Stimulated activated CD8-positive, alpha-beta memory T cell treated with anti-CD3 and anti-CD28 coated beads, Interleukin-7, amount 100 ng/mL, for 48 hours (primary cell): Measurements from ENCODE around the gene ZSWIM4.
"Not testable (repeated sequence)": the region's sequence is repeated elsewhere in the genome, so short reads cannot be mapped to it uniquely, and the experiment has no call there.

ENCODE experiments used
- DNase-seq, 2 donors: peaks; one replicate each; pipeline ENCODE4 v3.0.0-alpha.2; 2020; ENCODE audit warnings: low read depth in 1 of 2; ENCODE audit errors: extremely low read depth in 1 of 2

Gene ZSWIM4

DNA sequence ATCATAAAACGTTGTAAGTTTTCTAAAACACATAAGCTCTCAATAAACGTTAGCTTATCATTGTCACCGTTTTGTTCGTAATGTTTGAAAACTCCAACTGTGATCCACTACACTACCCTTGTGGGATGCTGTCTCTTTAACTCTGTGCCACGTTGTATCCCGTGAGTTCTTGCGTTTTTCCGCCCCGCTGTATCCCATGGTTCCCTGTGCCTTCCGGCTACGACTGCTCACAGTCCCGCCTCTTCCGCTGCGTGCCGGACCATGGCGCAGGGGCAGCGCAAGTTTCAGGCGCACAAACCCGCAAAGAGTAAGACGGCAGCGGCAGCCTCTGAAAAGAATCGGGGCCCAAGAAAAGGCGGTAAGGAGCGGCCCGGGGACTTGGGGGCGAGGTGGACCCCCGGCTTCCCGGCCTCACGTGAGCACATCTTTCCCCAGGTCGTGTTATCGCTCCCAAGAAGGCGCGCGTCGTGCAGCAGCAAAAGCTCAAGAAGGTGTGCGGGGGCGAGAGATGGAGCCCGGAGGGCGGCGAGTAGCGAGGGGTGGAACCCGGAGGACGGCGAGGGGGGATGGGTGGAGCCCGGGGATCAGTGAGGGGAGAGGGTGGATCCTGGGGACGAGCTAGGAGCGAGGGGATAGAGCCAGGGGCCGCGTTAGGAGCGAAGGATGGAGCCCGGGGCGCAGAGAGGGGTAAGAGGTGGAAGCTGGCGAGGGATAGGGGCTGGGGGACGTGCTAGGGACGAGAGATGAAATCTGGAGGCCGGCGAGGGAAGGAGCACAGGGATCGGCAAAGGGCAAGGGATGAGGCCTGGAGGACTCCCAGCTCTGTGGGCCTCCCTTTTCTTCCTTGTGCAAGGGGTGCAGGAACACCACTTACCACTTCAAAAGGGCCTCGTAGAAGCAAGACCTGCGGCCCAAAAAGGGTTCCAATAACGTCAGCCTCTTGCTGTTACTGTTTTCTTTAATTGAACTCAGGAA lies 20.7 kb upstream of the ZSWIM4 start, which contains the start of gene C19orf53:
TSS of gene C19orf53 (plus strand) at position 240 of the 975 bp plus-strand sequence. CDS start at position 262, 22 bp downstream.
- peak; percentile 73 to 81 for DNase-seq

DNA sequence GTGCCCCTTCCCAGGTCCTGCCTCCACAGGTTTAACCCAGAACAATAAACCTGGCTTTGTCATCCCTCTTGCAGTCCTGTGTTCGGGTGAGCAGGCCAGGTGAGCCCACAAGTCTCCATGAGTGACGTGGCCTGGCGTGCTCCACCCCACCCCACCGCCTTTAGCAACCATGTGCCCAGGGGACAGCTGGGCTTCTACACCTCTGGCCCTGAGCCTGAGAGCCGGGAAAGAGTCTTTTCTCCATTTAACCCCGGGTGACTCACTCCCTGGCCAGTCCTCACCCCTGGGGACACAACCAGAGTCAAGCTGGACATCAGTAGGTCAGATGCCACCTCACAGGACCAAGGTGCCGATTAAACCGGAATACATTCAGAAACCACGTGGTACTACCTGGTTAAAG lies 16.8 kb upstream of the ZSWIM4 start:
- no peak for DNase-seq

DNA sequence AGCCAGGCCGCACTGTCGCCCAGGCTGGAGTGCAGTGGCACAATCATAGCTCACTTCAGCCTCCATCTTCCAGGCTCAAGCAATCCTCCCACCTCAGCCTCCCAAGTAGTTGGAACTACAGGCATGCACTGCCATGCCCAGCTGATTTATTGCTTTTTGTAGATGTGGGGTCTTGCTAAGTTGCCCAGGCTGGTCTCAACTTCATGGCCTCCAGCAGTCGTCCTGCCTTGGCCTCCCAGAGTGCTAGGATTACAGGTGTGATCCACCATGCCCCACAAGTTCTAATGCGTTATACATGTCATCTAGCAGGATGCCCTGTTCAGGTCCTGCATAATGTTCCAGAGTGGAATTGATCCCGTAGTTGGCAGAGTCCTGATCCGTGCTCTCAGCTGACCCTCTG lies 16.4 kb upstream of the ZSWIM4 start:
- no peak for DNase-seq

DNA sequence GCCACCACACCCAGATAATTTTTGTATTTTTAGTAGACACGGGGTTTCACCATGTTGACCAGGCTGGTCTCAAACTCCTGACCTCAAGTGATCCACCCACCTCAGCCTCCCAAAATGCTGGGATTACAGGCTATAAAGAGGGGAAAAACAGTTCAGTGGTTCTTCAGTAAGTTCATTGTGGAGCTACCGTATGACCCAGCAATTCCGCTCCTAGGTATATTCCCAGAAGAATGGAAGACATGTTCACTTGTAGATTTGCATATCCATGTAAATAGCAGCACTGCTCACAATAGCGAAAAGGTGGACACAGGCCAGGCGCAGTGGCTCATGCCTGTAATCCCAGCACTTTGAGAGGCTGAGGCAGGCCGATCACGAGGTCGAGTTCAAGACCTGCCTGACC lies 15.4 kb upstream of the ZSWIM4 start:
- not testable (repeated sequence) for DNase-seq

DNA sequence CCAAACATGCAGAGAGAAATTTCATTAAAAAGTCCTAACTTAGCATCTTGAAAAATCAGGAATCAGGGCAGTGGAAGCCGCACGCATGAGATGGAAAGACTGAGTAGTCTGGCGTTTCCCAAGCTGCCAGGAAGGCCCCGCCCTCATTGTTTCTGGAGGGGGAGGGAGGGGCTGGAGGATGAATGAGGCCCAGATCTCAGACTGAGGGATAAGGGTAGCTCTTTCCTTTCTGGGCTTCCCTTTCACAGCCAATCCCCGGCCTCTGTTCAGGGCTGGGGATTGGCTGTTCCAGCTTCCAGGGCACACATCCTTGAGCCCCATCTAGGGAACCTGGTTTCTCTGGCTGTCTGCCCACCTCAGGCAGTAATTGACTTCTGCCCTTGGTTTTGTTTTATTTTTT lies 13.7 kb upstream of the ZSWIM4 start:
- DNase-seq: no peak

DNA sequence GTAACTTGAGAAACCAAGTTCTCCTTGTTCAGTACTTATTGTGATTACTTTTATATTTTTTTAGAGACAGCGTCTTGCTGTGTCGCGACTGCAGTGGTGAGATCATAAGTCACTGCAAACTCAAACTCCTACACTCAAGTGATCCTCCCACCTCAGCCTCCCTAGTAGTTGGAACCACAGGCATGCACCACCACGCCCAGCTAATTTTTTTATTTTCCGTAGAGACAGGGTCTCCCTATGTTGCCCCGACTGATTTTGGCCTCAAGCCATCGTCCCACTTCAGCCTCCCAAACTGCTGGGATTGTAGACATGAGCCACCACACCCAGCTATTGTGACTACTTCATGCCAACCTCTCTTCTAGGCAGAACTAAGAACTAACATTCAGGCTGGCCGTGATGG lies 12.7 kb upstream of the ZSWIM4 start:
- no peak for DNase-seq

DNA sequence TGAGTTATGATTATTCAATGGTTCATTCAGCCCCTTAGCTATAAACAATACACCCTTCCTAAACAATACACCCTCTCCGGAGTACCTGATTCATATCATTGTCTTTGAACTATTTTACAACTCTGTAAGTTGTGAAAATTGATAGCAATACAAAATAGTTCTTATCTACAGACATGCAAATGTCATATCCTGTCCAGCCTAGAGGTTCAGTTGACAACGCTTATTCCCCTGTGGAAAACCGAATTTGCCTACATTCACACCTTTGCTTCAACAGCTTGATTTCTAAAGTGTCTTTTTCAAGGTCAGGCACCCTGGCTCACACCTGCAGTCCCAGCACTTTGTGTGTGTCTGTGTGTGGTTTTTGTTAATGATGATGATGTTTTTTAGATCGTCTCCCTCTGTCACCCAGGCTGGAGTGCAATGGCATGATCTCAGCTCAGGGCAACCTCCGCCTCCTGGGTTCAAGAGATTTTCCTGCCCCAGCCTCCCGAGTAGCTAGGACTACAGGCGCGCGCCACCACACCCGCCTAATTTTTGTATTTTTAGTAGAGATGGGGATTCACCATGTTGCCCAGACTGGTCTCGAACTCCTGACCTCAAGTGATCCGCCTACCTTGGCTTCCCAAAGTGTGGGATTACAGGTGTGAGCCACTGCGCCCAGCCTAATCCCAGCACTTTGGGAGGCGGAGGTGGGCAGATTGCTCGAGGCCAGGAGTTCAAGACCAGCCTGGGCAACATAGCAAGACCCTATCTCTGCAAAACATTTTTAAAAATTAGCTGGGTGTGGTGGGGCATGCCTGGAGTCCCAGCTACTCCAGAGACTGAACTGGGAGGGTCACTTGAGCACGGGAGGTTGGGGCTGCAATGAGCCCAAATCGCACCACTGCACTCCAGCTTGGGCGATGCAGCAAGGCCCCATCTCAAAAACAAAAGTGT lies 11.4 kb upstream of the ZSWIM4 start:
- no peak for DNase-seq

DNA sequence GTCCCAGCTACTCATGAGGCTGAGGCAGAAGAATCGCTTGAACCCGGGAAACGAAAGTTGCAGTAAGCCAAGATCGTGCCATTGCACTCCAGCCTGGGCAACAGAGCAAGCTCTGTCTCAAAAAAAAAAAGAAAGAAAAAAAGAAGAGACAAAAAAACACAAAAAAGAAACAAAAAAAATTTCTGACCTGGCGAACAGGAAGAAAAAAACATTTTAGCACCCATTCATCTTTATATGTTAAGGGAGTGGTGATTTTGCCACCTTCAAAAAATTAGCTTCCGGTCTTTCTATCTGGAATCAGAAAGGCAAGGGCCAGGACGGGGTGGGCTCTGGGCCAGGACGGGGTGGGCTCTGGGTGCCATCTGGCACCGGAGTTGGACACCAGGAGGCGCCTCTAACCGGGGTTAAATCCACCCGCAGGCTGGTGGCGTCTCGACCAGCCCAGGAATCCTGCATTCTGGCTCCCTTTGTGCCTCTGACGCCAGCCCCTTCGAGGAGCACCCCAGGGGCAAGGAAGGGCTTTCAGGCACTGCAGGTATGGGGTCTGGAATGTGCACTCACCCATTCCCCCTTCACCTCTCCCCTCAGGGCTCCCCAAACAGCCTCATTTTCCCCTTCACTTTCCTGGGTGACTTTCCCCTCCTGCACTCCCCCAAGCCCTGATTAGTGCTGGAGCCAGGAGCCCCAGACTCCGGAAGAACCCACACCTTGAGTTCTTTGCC lies 10.4 kb upstream of the ZSWIM4 start:
- DNase-seq: peak; percentile 41 to 54

DNA sequence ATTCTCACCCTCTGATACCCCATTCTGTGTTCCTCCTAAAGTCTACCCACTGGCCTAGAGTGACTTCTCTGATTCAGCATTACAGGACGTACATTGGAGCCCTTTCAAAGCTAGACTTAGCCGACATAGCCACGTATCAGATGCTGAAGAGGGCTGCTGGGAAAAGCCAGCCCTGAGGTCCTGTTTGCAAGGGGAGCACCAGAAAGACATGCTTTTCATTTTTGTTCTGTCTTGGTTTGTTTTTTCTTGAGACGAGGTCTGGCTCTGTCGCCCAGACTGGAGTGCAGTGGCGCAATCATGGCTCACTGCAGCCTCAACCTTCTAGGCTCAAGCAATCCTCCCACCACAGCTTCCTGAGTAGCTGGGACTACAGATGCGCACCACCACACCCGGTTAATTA lies 6.3 kb upstream of the ZSWIM4 start:
- no peak for DNase-seq

DNA sequence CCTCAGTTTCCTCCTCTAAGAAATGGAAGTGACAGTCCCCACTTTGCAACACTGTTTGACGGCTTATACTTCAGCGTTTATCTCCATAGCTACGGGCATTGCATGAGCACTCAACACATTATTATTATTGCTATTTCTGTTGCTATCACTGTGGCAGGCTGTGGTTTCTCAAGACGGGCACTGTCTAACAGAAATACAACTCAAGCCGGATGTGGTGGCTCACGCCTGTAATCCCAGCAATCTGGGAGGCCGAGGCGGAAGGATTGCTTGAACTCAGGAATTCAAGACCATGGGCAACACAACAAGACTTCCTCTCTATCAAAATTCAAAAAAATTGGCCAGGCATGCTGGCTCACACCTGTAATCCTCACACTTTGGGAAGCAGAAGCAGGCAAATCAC lies 4.9 kb upstream of the ZSWIM4 start:
- no peak for DNase-seq

DNA sequence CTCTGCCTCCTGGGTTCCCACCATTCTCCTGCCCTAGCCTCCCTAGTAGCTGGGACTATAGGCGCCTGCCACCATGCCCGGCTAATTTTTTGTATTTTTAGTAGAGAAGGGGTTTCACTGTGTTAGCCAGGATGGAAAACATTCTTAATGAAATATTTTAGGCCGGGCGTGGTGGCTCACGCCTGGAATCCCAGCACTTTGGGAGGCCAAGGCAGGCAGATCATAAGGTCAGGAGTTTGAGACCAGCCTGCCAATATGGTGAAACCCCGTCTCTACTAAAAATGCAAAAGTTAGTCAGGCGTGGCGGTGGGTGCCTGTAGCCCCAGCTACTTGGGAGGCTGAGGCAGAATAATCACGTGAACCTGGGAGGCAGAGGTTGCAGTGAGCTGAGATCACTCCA lies 1.9 kb upstream of the ZSWIM4 start:
- not testable (repeated sequence) for DNase-seq

DNA sequence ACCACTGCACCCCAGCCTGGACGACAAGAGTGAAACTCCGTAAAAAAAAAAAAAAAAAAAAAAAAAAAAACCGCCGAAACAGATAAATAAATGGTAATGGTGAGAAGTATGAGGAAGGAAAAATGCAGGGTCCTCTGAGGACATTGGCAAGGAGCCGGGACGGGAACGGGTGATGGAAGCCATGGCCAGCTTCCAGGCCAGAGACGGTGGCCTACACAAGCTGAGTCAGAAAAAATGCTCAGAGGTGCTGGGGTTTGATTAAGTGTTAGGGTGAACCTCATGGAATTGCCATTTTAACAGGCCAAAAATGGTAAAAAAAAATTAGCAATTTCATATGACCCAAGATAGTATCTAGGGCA lies 866 bp upstream of the ZSWIM4 start:
- no peak for DNase-seq

DNA sequence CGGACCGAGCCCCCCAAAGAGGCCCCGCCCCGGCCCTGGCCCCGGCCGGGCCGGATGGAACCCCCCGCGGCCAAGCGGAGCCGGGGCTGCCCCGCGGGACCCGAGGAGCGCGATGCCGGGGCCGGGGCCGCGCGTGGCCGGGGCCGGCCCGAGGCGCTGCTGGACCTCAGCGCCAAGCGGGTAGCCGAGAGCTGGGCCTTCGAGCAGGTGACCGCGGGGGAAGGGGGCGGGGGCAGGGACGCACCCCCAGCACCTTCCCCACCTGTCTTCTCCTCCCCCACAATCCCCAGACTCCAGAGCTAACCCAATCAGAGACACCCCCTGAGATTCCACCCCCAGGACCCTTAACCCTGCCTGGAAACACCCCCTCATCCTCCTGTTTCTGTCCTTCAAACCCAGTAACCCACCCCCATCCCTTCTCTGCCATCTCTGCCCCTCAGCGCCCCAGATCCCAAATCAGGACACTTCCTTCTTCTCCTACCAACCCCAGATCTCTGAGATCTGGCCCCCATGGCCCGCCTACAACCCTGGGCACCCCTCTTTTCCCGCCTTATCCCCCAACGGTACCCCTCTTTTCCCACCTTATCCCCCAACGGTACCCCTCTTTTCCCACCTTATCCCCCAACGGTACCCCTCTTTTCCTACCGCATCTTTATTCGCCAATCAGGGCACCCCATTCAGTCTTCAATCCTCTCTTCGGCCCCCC lies 505 bp downstream of the ZSWIM4 start:
- DNase-seq: no peak

DNA sequence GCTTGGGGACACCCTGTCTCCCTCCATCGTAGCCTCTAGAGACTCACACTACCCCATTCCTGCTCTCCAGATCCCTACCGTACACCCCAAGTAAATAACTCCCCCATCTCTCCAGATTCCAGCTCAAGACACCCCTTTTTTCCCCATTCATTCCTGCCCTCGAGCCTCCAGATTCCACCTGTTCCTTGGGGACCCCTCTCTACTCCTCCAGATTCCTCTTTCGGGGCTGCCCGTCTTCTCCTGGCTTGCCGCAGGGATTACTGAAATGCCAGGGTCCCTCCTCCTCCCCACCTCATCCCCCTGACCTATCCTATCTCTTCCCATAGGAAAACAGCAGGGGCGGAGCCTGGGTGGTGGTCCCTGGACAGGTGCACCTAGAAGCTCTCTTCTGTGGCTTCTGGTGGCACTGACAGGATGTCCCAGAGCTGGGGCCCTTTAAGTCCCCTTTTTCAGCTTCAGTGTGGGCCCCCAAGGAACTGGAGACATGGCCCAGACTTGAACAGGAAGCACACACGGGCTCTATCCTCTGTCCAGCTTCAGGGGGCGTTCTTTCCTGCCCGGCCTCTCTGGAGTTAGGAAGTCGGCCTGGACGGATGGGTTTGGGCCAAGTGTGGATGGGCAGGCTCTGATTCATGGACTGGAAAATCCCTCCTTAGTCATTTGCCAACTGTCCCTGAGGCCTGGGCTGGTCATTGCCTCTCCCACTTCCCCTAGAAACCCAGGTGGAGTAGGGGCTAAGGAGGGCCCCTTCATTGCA lies 1.2 kb downstream of the ZSWIM4 start:
- no peak for DNase-seq

DNA sequence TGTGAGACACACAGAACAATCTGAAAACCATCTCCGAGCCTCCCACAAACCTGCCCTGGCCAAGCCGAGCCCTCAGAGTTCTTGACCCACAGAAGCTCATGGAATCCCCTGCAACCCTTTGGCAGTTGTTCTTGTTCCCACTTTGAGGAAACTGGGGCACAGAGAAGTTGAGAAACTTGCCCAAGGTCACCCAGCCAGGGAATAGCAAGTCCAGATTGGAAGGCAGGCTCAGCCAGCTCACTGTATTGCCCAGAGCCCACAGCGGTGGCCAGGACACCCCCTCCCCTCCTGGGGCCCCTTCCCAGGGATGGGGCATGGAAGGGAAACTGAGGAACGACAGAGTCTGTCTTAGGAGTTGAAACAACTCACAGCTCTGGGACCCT lies 1.8 kb downstream of the ZSWIM4 start:
- no peak for DNase-seq

DNA sequence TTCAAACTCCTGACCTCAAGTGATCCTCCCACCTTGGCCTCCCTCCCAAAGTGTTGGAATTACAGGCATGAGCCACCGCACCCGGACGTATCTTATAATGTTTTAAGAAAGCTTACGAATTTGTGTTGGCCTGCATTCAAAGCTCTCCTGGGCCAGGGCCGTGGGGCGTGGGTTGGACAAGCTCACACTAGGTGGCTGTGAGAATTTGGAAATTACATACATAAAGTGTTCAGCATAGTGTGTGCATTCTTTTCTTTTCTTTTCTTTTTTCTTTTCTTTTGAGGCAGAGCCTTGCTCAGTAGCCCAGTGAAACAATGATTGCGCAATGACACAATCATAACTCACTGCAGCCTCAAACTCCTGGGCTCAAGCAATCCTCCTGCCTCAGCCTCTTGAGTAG lies 2.6 kb downstream of the ZSWIM4 start:
- no peak for DNase-seq

DNA sequence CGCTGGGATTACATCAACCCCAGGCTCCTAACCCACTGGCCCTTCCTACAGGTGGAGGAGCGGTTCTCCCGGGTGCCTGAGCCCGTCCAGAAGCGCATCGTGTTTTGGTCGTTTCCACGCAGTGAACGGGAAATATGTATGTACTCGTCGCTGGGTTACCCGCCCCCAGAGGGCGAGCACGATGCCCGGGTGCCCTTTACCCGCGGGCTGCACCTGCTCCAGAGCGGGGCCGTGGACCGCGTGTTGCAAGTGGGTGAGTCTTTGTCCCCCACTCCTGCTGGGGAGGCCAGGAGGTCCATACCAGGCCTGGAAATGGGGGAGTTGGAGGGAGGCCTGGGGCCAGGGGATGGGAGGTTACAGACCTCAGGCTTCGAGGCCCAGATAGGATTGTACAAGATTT lies 4.4 kb downstream of the ZSWIM4 start:
- no peak for DNase-seq

DNA sequence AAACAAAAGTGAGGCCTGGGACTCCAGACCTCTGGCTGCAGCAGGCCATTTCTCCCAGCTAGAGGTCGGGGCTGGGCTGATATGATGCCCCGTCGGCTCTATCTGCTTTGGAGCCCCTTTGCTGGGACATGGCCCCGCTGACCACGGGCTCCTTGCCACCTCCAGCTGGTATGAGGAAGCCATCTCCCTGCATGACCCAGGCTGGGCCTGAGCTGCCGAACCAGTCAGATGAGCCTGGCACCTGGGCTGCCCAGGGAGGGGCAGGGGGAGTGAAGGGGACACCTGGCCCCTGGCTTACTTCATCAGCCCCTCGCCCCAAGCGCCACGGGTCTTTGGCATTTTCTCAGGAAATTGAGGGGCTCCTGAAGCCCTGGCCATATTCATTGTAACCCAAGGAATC lies 7.8 kb downstream of the ZSWIM4 start:
- DNase-seq: no peak

DNA sequence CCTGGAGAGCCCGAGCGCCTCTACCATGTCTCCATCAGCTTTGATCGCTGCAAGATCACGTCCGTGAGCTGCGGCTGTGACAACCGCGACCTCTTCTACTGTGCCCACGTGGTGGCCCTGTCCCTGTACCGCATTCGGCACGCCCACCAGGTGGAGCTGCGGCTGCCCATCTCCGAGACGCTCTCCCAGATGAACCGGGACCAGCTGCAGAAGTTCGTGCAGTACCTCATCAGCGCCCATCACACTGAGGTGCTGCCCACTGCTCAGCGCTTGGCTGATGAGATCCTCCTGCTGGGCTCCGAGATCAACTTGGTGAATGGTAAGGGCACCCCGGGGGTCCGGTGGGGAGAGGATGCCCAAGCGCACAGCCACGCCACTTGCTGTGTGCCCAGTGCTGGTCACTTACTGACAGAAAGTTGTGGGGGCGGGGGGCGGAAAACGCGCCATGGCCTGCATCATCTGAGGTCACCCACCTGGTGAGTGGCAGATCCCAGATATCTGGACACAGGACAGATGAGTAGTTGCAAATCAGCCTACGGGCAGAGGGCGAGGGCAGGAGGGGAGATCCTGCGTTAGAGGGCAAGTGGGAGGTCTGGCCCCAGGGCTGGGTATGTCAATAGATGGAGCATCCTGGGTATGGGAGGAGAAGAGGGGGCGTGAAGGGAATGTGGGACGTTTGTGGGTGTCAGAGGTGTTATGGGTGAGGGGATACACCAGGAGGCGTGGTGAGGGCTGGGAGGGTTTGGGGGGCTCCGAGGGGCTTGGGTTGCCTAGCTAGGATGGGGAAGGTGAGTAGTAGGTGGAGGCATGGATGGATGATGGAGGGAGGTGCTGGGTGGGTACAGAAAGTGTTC lies 9.8 kb downstream of the ZSWIM4 start:
- DNase-seq: no peak
